Aorta (tissue), 5 donors: ENCODE measurements around the gene MGAT2. TPM values are rescaled to one million over a fixed set of nuclear protein-coding genes. Genes with fewer than 3 reads are reported as not detected.
A peak's percentile ranks its signal among the peaks of the same experiment; 100 is the strongest.
"Not testable (repeated sequence)": the region's sequence is repeated elsewhere in the genome, so short reads cannot be mapped to it uniquely, and the experiment has no call there.

Experiments used
- ATAC-seq: fragments of 200-7000 bp; cut with Tn5 transposase; one replicate; pipeline ENCODE4 v1.9.1; 2022; ENCODE audit warnings: moderate library complexity; ENCODE audit not compliant: low FRiP score
- DNase-seq, 2 donors: peaks; one replicate each; pipeline ENCODE4 v3.0.0-alpha.2; 2020
- H3K27ac ChIP-seq, 2 donors: one replicate each; pipeline ENCODE4 v1.5.1; 2013; ENCODE audit warnings: low read length in 2 of 2, mild to moderate bottlenecking in 2 of 2, moderate library complexity in 2 of 2, control low read depth in 1 of 2, inconsistent platforms in 1 of 2, low read depth in 1 of 2
- H3K27me3 ChIP-seq, 2 donors: one replicate each; pipeline ENCODE4 v1.6.1; 2013; ENCODE audit warnings: control low read depth in 1 of 2, low read length in 1 of 2, mild to moderate bottlenecking in 1 of 2, moderate library complexity in 1 of 2; ENCODE audit not compliant: insufficient read depth in 2 of 2, control insufficient read depth in 1 of 2
- H3K36me3 ChIP-seq, 2 donors: one replicate each; pipeline ENCODE4 v1.6.1; 2013; ENCODE audit warnings: control low read depth in 1 of 2, low read length in 1 of 2, mild to moderate bottlenecking in 1 of 2; ENCODE audit not compliant: insufficient read depth in 2 of 2, control insufficient read depth in 1 of 2
- H3K4me1 ChIP-seq, 2 donors: one replicate each; pipeline ENCODE4 v1.6.1; 2013; ENCODE audit warnings: low read length in 2 of 2, control low read depth in 1 of 2, mild to moderate bottlenecking in 1 of 2, moderate library complexity in 1 of 2; ENCODE audit not compliant: insufficient read depth in 2 of 2, control insufficient read depth in 1 of 2
- H3K4me3 ChIP-seq, 2 donors: one replicate each; pipeline ENCODE4 v1.5.1; 2013; ENCODE audit warnings: low read length in 2 of 2, control low read depth in 1 of 2, mild to moderate bottlenecking in 1 of 2
- H3K9me3 ChIP-seq: one replicate; pipeline ENCODE4 v1.6.1; 2013; ENCODE audit warnings: mild to moderate bottlenecking, low read length; ENCODE audit not compliant: control insufficient read depth
- WGBS, 2 donors: extraction: QIAGEN DNeasy Blood & Tissue Kit; methylation state at CpG; one replicate each; pipeline ENCODE4 v1.1.7; 2013; 5-methylcytosine and 5-hydroxymethylcytosine counted together
- intact Hi-C, 2 donors: fragments of 100-400 bp; cut with DNase I; formaldehyde crosslinking; loops; one replicate each; pipeline versions ENCODE4 v1.14.2 to v1.15.0; 2022
- polyA plus RNA-seq, 2 donors: library from polyadenylated mRNA; stranded (reverse); fragments of 200-250 nt; gene quantifications; one replicate each; pipeline ENCODE4 v1.2.3, GENCODE V29; 2013
- total RNA-seq, 2 donors: library from RNA; stranded (reverse); fragmentation: NEBNext Ultra II Directional; extraction: Animal tissue kit (Norgen Biotek cat#: 25700); gene quantifications; one replicate each; pipeline ENCODE4 v1.2.1, GENCODE V29; 2021
- donor health status: healthy with polysubstance abuse.
- donor health status: Bipolar disorder and iron deficiency.
- donor health status: DM: no; HTN: no; CAD: no.
- donor health status: DM: no; HTN: no; CAD: no.
- donor health status: DM: yes; HTN: yes; CAD: no.

The MGAT2 gene
- total and polyA plus RNA-seq, 4 donors: 10.6 to 28.9 (median 21.9) TPM

GRCh38 chr14:49598485-49599300 is 21.9 kb upstream of the MGAT2 start, which contains the start of gene LRR1:
Gene LRR1, plus strand, starts transcription at chr14:49598940. Its CDS starts 81 bp downstream, at chr14:49599021.
- no peaks in the 10 kb centered on the region for H3K27me3 ChIP-seq
- DNase-seq: peak; percentile 92 to 96
- 0% methylated on average over 63 to 77 of the region's 77 CpGs for WGBS, 2 donors
- no peaks in the 10 kb centered on the region for H3K4me1 ChIP-seq
- no peaks in the 10 kb centered on the region for H3K36me3 ChIP-seq
- peak; percentile 95 for ATAC-seq
- peak within 1 kb of the TSS; percentile 65 to 73 for H3K4me3 ChIP-seq
- H3K27ac ChIP-seq: peak within 1 kb of the TSS in 1 of 2 donors; percentile 89
- intact Hi-C loops: no loop called here
- no peaks in the 10 kb centered on the region for H3K9me3 ChIP-seq

- H3K27me3 ChIP-seq: no peaks in the 10 kb centered on the region
- WGBS, 2 donors: 83 to 93% methylated on average over 6 of the region's 6 CpGs
- no peak for ATAC-seq
- no peaks in the 10 kb centered on the region for H3K9me3 ChIP-seq
- no peak overlapping the region for H3K27ac ChIP-seq
- no peak overlapping the region for H3K4me3 ChIP-seq
- no peaks in the 10 kb centered on the region for H3K36me3 ChIP-seq
- no peak for DNase-seq
- H3K4me1 ChIP-seq: no peaks in the 10 kb centered on the region
- intact Hi-C loops: no loop called here
Observed at GRCh38 chr14:49607583-49607982, 13.0 kb upstream of the MGAT2 start.

- DNase-seq: no peak
- intact Hi-C loops: no loop called here
- Histone ChIP-seq H3K36me3 (no peaks in the 10 kb centered on the region), H3K27ac (no peak overlapping the region), H3K4me3 (no peak overlapping the region), H3K9me3 (no peaks in the 10 kb centered on the region), H3K4me1 (no peaks in the 10 kb centered on the region), H3K27me3 (no peaks in the 10 kb centered on the region)
- no peak for ATAC-seq
- 84 to 88% methylated on average over 4 of the region's 4 CpGs for WGBS, 2 donors
Observed at GRCh38 chr14:49612251-49612650, 8.3 kb upstream of the MGAT2 start.

GRCh38 chr14:49612671-49613070 is 7.9 kb upstream of the MGAT2 start:
- intact Hi-C loops: no loop called here
- ATAC-seq (no peak), DNase-seq (no peak)
- Histone ChIP-seq H3K4me3 (no peak overlapping the region), H3K4me1 (no peaks in the 10 kb centered on the region), H3K27me3 (no peaks in the 10 kb centered on the region), H3K36me3 (no peaks in the 10 kb centered on the region), H3K27ac (no peak overlapping the region), H3K9me3 (no peaks in the 10 kb centered on the region)
- WGBS, 2 donors: 90 to 91% methylated on average over 8 of the region's 8 CpGs

DNA sequence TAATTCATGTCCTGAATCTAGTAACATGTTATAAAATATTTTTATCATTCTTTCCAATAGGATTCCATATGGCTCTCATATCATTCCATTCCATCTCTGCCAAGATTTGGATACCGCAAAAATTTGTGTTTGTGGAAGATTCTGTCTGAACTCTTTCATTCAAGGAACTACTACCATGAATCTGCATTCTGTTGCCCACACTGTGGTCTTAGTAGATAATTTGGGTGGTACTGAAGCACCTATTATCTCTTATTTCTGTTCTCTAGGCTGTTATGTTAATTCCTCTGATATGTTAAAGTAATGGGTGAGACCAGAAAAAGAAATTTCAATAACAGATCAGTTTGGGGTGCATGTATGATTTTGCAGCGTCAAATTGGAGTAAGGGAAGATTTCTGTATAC is 6.4 kb upstream of the MGAT2 start:
- ATAC-seq (no peak), DNase-seq (no peak)
- Histone ChIP-seq H3K4me3 (no peak overlapping the region), H3K36me3 (peaks cover 0 to 2% of the 10 kb centered on the region in 2 donors), H3K4me1 (no peaks in the 10 kb centered on the region), H3K9me3 (no peaks in the 10 kb centered on the region), H3K27ac (no peak overlapping the region), H3K27me3 (no peaks in the 10 kb centered on the region)
- intact Hi-C loops: no loop called here
- 89 to 91% methylated on average over 2 of the region's 2 CpGs for WGBS, 2 donors

GRCh38 chr14:49615776-49616175 is 4.8 kb upstream of the MGAT2 start:
- Histone ChIP-seq H3K27ac (no peak overlapping the region), H3K4me3 (no peak overlapping the region), H3K4me1 (no peaks in the 10 kb centered on the region), H3K9me3 (no peaks in the 10 kb centered on the region), H3K27me3 (no peaks in the 10 kb centered on the region), H3K36me3 (peaks cover 0 to 2% of the 10 kb centered on the region in 2 donors)
- intact Hi-C loops: no loop called here
- DNase-seq (no peak), ATAC-seq (no peak)
- WGBS, 2 donors: 59 to 63% methylated on average over 6 of the region's 6 CpGs

- Histone ChIP-seq H3K27me3 (no peaks in the 10 kb centered on the region), H3K36me3 (peaks cover 0 to 2% of the 10 kb centered on the region in 2 donors), H3K4me3 (no peak overlapping the region), H3K27ac (no peak overlapping the region), H3K4me1 (peaks cover 0 to 4% of the 10 kb centered on the region in 2 donors), H3K9me3 (no peaks in the 10 kb centered on the region)
- intact Hi-C loops: no loop called here
- DNase-seq (no peak), ATAC-seq (no peak)
- WGBS, 2 donors: 90% methylated on average over 6 of the region's 6 CpGs
Observed at GRCh38 chr14:49617852-49618519, 2.6 kb upstream of the MGAT2 start.

GRCh38 chr14:49619273-49619672 is 1.3 kb upstream of the MGAT2 start:
- H3K36me3 ChIP-seq, H3K9me3 ChIP-seq, H3K27ac ChIP-seq, H3K4me1 ChIP-seq, ATAC-seq, intact Hi-C loops, H3K27me3 ChIP-seq, DNase-seq: not testable (repeated sequence)
- H3K4me3 ChIP-seq: peak overlapping the region; percentile 75 to 90
- 64 to 74% methylated on average over 19 of the region's 19 CpGs for WGBS, 2 donors

GRCh38 chr14:49619730-49620129 is 869 bp upstream of the MGAT2 start:
- H3K4me1 ChIP-seq: peaks cover 0 to 4% of the 10 kb centered on the region in 2 donors
- intact Hi-C loops: no loop called here
- no peaks in the 10 kb centered on the region for H3K27me3 ChIP-seq
- H3K4me3 ChIP-seq: peak overlapping the region; percentile 75 to 90
- DNase-seq: no peak
- H3K36me3 ChIP-seq: peaks cover 0 to 2% of the 10 kb centered on the region in 2 donors
- H3K27ac ChIP-seq: peak overlapping the region; percentile 71 to 94
- H3K9me3 ChIP-seq: no peaks in the 10 kb centered on the region
- 0 to 1% methylated on average over 11 of the region's 11 CpGs for WGBS, 2 donors
- ATAC-seq: no peak
